ENCODE results near the gene RTKN. TPM values are rescaled to one million over a fixed set of nuclear protein-coding genes. Genes with fewer than 3 reads are reported as not detected.
"Not testable (repeated sequence)": the region's sequence is repeated elsewhere in the genome, so short reads cannot be mapped to it uniquely, and the experiment has no call there.

RTKN gene
- total and polyA plus RNA-seq, 12 donors, result 9.3 to 33.9 (median 16.2) TPM

GRCh38 chr2:74462786-74463105 lies 21.0 kb upstream of the RTKN start:
- 87 to 88% methylated on average over 4 of the region's 4 CpGs for WGBS, 2 donors
- no peak overlapping the region for H3K4me3 ChIP-seq
- ATAC-seq (no peak), DNase-seq (no peak)
- H3K36me3 ChIP-seq, result peaks cover 0 to 29% (median 6%) of the 10 kb centered on the region in 9 donors
- peaks cover 2 to 34% (median 28%) of the 10 kb centered on the region in 9 donors for H3K4me1 ChIP-seq
- no peaks in the 10 kb centered on the region for H3K9me3 ChIP-seq
- H3K27me3 ChIP-seq, result no peaks in the 10 kb centered on the region
- H3K27ac ChIP-seq, result no peak overlapping the region
- TF ChIP-seq CTCF (IDR thresholded peaks at IDR 0.05), result no peak
- intact Hi-C loops (cut with DNase I), result no loop called here

- Histone ChIP-seq H3K27me3 (no peaks in the 10 kb centered on the region), H3K4me1 (peaks cover 4 to 37% (median 30%) of the 10 kb centered on the region in 9 donors), H3K9me3 (no peaks in the 10 kb centered on the region), H3K36me3 (peaks cover 0 to 29% (median 6%) of the 10 kb centered on the region in 9 donors), H3K27ac (no peak overlapping the region), H3K4me3 (no peak overlapping the region)
- DNase-seq, result no peak
- no peak for TF ChIP-seq CTCF (IDR thresholded peaks at IDR 0.05)
- WGBS, 2 donors, result 88 to 93% methylated on average over 20 of the region's 20 CpGs
- intact Hi-C loops (cut with DNase I), result no loop called here
- ATAC-seq, result no peak
Observed at GRCh38 chr2:74462054-74462785, 20.5 kb upstream of the RTKN start.

GRCh38 chr2:74461187-74462053 lies 19.7 kb upstream of the RTKN start:
- H3K36me3 ChIP-seq, result peaks cover 0 to 29% (median 6%) of the 10 kb centered on the region in 9 donors
- ATAC-seq (no peak), DNase-seq (no peak)
- no peaks in the 10 kb centered on the region for H3K27me3 ChIP-seq
- H3K4me1 ChIP-seq, result peaks cover 8 to 45% (median 38%) of the 10 kb centered on the region in 9 donors
- WGBS, 2 donors, result 92 to 93% methylated on average over 27 of the region's 27 CpGs
- intact Hi-C loops (cut with DNase I), result no loop called here
- TF ChIP-seq CTCF (IDR thresholded peaks at IDR 0.05), result peak in 1 of 9 donors; percentile 10
- no peaks in the 10 kb centered on the region for H3K9me3 ChIP-seq
- no peak overlapping the region for H3K27ac ChIP-seq
- H3K4me3 ChIP-seq, result no peak overlapping the region

- WGBS, 2 donors, result 85 to 88% methylated on average over 9 to 10 of the region's 10 CpGs
- H3K36me3 ChIP-seq, result peaks cover 0 to 35% (median 6%) of the 10 kb centered on the region in 9 donors
Observed at GRCh38 chr2:74460187-74460586, 18.4 kb upstream of the RTKN start.

DNA sequence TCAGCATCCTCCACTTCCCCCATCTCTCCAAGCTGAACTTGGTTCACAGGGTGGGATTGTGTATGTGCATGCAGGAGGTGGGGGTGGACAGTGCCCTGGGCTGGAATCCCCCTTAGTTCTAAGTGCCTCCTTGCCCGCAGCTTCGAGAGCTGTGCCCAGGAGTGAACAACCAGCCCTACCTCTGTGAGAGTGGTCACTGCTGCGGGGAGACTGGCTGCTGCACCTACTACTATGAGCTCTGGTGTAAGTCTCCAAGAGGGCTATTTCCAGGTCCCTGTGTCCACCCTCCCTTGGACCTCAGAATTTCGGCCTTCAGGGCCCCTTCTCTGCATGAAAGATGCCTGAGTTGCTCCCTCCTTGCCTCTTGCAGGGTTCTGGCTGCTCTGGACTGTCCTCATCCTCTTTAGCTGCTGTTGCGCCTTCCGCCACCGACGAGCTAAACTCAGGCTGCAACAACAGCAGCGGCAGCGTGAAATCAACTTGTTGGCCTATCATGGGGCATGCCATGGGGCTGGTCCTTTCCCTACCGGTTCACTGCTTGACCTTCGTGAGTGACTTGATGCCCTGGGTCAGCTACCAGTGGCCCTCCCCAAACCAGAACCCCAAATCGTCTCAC lies 17.9 kb upstream of the RTKN start:
- DNase-seq; intact Hi-C loops (cut with DNase I); H3K27me3 ChIP-seq; H3K9me3 ChIP-seq; ATAC-seq: not testable (repeated sequence)
- Histone ChIP-seq H3K4me3 (peak overlapping the region in 4 of 10 donors; percentile 65 to 90 (median 82)), H3K27ac (peak overlapping the region in 1 of 10 donors; percentile 95), H3K36me3 (peaks cover 0 to 35% (median 6%) of the 10 kb centered on the region in 9 donors), H3K4me1 (peaks cover 14 to 50% (median 43%) of the 10 kb centered on the region in 9 donors)
- whole genome bisulfite sequencing, 2 donors, result 80 to 82% methylated on average over 13 of the region's 13 CpGs

More at GRCh38 chr2:74460187-74460586, 18.4 kb upstream of the RTKN start:
- ATAC-seq; intact Hi-C loops (cut with DNase I); H3K9me3 ChIP-seq; DNase-seq; H3K27ac ChIP-seq; H3K4me3 ChIP-seq; H3K27me3 ChIP-seq: not testable (repeated sequence)
- H3K4me1 ChIP-seq, result peaks cover 13 to 51% (median 44%) of the 10 kb centered on the region in 9 donors

Data from heart right ventricle (tissue), 16 donors.